ENCODE measurements around the gene CCDC171.

The CCDC171 gene

DNA sequence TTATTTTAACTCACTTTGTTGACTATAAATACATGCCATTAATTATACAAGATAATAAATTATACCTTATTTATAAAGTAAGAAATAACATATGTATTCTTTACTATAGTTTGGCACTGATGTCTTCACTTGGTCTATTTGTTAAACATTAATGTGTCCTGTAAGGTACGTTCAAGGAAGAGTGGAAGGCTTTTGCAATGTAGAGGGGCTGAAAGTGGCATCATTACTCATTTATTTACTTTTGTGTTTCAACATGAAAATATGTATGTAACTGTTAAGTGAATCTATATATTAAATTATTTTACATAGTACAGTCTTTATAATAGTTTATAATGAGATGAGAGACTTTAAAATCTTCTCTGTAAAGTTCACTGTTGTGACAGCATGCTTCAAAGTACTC is 348.7 kb downstream of the CCDC171 start:
- no peak for DNase-seq

DNA sequence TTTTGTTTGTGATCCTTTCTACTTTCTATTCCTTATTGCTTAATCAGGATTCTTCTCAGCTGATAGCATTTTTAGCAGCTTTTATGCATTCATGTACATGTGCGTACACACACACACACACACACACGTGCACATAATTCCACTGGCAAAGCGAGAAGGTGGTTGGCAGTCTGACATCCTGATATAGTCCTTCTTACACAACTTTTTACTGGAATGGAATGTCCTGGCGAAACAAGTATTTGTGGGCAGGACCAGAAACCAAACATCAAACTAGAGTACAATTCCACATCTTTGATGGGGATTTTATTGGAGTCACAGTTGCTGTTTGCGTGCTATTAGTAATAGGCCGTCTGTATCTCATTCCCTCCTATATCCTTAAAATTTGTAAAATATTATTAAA is 356.5 kb downstream of the CCDC171 start:
- no peak for DNase-seq

DNA sequence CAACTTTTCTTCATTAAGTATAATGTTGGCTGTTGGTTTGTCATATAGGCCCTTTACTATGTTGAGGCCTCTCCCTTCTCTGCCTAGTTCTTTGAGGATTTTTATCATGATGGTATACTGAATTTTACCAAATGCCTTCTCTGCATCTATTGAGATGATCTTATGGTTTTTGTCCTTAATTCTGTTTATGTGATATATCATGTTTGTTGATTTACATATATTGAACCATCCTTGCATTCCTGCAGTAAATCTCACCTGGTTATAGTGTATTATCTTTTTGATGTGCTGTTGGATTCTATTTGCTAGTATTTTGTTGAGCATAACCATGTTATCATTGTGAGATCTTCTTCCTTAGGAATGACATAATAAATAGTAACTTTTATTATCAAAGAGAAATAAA is 362.9 kb downstream of the CCDC171 start:
- no peak for DNase-seq

DNA sequence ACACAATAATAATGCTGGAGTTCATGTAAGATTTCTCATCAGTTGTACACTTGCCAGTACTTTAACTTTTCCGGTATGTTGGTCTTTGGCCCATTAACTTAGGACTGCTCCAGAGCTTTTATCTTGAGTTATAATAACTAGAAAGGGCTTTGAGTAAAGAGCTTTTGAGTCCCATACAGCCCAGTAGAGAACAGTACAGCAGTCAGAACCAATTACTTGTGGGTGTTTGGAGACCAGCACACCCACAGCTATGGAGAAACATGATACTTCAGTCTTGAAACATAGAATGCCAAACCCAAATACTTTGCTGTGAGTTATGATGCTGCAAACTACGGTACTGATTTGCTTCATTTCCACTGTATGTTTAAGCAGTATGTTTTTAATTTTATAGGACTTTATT is 374.3 kb downstream of the CCDC171 start:
- DNase-seq, result no peak

DNA sequence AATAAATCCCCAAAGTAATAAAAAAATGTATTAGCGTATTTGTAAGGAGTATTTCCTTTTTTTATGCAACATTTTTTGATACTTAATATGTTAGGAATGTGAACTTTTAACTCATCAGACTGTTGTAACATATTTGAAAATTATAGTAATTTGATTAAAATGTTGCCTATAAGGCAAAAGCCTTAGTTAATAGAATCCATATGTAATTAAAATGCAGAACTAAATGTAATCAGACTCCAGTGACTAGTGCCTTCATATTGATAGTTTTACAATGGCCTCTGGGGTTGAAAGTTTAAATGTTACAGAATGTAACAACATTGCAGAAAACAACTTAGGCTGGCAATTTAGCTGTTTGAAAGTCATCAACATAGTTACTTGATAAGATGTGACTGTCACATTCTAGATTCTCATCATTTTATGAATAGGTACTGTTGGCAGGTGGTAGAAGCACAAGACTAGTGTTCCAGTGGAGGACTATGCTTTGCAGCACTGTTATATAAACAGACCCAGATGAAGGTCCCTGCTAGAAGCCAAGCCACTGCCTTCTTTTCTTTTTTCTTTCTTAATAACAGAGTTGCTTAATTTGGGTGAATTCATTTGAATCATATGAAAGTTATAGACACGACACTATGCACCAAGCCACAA is 382.9 kb downstream of the CCDC171 start:
- DNase-seq, result no peak

DNA sequence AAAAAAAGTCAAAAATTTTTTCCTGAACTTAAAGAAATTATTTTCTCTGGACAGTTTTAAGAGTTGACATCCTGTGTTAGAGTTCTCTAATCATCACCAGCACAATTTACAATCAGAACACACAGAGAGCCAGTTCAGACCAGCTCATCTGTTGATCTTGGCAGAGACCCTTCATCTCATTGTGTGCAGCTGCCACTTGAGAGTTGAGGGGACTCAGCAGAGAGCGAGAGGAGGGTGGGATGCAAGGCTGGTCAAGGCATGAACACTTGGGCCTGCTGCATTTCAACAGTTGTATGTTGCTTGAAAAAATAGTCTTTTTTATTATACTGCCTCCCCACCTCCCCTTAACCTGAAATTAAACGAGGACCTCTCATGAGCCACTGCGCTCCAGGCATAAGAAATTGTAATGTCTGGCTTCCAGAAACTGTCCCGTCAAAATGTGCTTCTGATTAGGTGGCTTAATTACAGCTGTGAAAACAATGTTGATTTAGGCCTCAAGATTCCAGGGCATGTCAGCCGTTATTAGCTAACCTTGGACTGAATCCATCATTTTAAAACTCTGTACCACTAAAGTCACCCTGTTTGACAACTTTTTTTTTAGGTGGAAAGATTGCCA is 383.6 kb downstream of the CCDC171 start:
- no peak for DNase-seq

DNA sequence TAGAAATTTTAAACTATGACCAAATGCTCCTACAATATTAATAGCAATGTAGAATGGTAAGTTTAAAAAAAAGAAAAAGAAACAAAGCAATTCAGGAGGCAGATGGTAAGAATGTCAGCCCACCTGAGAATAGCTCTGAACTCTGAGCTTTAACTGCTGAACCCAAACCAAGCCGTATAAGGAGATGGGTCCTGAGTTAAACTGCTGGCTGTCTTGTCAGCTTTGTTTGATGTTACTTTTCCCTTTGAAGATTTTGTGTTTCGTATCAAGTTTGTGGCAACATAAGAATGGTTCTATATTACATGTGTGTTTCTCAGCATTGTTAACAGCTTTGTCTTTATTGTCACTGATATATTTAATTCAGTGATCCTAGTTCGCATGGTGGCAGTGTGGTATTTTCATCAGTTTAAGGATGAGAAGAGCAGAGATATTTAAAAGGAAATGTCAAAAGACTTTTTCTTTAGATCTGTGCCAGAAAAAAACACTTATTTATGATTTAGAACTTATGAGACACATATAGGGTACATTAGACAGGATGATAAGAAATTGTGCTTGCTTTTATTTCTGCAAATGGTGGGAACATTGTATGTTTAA is 390.1 kb downstream of the CCDC171 start:
- DNase-seq, result no peak

DNA sequence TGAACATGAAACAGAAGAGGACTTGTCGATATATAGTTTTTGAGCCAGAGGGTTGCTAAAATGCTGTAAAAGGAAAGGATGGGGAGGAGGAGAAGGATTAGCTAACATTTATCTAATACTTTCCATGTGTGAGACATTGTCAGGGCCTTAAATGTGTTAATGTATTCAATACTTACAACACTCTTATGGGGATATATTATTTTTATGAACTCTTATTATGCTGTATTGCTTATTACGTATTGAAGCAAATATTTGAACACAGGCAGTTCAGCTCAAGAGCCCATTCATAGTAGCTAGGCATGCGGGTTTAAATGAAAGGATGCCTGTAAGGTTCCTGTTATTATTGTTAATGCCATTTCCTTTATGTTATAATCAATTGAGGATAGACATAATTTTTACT is 391.5 kb downstream of the CCDC171 start:
- no peak for DNase-seq

DNA sequence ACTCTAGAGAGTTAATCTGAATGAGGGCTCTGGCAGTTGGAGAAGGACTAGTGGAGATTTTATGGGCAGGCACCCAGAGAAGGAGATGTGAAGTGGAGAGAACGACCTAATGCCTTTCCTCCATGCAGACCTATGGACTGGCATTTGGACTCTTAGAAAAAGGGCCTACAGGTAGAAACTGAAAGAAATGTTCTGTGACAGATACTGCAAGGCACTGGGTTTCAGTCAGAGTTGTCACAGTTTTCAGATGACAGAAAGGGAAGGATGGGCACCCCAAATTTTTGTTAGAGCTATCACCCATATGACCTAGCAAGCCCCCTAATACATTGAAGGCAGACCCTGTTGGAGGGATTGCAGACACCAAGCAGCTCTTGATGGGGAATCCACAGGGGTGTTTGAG is 406.8 kb downstream of the CCDC171 start:
- DNase-seq, result no peak

DNA sequence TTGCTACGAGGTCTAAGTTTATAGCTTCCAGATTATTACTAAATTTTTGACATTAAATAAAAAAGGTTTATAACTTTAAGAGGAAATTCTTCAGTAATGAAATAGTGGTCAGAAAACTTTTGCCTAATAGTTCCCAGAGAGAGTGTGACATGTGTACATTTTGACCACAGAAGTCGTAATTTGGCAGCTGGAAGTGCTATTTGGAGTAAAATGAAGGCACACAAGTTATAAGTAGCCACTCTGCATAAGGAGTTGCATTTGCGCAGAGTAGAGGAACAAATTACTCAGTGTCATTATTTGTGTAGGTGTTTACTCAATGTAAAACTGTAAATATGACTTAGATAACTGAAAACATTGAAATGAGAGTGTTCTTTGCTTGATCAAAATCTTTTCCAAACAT is 408.4 kb downstream of the CCDC171 start:
- no peak for DNase-seq

DNA sequence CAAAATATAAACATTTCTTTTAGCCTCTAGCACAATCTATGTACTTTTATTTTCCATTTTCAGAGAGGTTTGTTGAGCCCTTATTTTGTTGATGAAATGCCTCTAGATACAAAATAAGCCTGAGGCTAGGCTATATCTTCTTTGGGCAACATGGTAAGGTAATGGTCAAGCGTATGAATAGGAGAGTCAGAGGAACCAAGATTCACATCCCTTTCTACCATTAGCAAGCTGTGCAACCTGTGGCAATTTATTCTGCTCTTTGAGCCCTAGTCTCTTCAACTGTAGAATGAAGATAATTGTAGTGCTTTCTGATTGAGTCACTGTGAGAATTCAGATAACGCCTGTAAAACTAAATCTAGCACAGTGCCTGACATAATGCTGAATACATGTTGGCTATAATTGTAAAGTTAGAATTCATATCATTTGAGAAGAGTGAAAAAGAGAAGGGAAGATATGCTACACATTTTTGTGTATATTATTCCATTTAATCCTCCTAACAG is 412.5 kb downstream of the CCDC171 start:
- no peak for DNase-seq

DNA sequence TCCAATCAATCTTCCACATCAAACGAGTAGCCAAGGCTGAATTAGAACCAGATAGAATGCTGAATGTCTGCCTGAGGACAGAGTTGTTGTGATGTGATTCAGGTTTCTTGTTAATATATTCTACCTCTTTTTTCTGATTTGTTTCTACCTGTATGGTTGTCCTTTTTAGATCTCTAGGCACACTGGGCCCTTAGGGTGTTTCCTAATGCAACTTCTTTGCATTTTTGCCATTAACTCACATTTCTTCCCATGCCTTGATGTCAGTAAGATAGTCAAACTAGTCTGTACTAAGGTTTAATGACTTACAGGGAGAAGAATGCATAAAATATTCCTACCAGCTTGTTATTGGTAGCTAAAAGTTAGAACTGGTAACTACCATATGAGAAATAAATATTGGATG is 413.6 kb downstream of the CCDC171 start:
- no peak for DNase-seq

DNA sequence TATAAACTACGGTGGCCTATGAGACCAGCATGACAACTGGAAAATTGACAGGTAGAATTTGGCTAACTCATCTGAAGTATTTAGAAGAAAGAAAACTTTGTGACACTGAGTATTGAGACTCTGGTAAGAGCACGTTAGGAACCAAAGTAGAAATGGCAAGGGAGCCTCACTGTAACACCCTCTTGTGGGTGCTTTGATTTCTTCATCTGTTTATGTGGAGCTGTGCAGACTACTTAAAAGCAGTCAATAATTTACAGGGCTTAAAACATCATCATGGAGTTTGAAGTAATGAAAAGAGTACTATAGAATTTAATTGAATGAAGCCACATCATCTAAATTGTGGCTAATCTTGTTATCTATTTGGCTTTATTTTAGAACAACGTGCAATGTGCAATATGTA is 414.2 kb downstream of the CCDC171 start:
- DNase-seq, result no peak

DNA sequence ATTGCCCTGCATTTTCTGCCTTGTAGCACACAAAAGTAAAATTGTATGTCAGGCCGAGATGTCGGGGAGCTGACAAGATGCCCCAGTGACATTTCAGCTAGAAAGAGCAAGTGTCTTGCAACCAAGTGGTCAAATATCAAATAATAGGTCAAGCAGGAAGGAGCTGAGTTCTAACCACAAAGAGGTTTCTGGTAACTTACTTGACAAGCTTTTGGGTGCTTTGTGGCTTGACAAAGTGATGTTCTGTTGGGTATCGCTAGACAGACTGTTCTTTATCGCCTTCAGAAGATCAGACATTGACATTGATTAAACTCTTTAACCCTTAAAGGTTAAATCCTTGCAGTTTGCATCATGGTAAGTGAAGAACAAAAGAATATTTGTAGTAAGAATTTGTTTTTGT is 419.9 kb downstream of the CCDC171 start:
- no peak for DNase-seq

DNA sequence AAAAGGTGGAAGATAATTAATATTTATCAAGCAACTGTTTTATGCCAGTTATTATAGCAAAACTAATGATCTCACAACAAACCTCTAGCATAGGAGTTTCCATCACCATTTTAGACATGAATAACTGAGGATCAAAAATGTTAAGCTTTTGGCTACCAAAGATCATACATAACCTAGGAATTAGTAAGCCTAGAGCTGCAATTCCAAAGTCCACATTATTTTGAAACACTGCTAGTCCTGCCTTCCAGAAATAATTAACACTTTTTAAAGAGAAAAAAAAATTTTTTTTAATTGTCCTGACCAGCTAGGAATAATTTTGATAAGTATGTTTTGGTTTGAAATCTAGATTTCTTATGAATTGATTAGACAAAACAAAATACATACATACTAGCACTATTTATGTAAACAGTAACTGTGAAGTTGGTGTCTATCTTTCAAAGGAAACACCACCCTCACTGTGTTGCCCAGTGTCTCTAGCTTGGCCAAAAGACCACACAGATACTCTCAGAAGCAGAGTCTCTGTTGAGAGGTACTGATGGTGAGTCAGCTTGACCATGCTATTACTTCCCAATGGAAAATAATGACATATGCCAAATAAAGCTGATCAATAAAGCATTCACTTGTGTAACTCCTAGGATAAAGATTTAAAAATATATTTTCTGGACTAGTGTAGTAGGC is 422.4 kb downstream of the CCDC171 start:
- DNase-seq, result no peak

DNA sequence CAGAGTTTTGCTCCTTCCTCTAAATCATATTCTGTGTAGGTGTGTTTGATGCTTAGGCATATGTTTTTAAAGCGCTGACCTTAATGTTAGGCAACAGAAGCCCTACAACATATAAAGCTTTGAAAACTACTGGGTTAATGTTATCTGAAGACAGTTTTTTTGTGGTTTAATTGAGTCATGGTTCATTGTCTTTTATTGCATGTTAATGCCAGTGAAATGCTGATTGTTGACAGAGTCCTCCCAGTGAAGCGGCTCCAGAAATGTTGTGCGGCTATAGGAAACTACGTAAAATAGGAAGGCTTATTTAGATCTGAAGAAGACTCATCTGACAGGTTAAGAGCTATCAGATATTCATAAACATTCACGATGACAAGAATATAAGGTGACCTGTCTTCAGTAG is 424.6 kb downstream of the CCDC171 start:
- no peak for DNase-seq

DNA sequence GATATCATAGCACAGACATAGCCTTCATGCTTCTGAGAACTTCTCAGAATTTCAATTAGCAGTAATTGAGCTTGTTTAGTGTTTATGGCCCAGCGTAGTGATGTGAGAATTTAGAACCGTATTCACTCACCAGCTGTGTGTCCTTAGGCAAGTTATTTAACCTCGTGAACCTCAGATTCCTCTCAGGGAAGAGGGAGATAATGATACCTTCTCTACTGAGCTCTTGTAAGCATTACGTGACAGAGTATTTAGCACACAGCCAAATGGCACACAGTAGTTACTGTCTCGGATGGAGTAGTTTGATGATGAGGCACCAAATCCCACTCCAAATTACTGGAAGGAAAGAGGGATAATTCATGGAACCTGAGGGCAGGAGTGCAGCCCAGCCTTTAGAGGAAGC is 429.3 kb downstream of the CCDC171 start:
- no peak for DNase-seq

DNA sequence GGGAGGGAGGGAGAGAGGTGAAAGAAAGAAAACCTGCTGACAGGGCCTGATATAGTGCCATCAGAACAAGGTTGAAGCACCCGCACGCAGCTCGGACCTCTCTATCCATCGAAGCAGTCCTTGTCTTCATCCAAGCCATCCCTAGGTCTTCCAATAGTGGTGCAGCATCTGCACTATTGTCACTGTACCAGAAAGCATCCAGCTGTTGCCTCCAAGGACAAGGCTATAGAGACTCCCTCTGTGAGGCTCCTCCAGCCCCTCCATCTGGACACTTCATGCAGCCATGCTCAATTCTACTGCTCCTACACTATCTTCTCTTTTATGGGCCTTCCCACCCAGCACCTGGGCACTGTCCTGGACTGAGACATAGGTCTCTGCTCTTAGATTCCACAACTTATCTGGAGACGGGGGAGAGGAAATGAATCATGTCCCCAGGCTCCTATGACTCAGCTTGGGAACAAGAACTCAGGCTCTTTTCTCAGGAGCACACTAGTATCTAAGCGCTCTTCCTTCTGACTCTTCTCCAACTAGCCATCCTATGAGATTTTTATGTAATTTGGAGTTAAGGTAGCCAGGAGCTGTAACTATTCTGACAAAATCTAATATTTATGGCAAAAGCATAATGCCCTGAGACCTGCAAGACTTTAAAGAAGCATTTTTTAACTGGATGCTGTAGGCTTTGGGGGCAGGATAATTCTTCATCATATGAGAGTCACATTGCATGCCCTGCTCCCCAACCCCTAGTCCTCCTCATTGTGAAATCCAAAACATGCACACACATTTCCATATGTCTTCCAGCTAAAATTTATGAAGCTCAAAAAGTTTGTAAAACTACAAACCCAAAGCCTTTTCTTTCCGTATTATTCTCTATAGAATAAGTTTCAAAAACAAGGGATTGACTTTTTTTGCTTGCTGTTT is 446.8 kb downstream of the CCDC171 start:
- no peak for DNase-seq

DNA sequence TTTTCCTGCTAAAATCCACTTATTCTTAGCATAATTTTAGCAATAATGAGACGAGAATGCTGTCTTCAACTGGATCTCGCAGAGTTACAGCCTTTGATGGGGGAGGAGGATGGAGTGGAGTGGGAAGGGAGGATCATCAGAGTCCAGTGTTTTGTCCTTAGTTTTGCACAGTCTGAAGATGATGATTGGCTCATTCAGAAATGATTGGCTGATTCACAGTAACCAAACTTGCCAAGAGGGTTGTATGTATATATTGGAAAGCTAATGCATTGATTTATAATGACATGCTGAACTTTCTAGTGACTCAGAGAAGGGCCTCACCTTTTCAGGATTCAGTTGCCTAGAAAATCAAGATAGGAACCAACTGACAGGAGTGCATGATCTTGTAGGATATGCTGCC is 448.0 kb downstream of the CCDC171 start:
- no peak for DNase-seq

DNA sequence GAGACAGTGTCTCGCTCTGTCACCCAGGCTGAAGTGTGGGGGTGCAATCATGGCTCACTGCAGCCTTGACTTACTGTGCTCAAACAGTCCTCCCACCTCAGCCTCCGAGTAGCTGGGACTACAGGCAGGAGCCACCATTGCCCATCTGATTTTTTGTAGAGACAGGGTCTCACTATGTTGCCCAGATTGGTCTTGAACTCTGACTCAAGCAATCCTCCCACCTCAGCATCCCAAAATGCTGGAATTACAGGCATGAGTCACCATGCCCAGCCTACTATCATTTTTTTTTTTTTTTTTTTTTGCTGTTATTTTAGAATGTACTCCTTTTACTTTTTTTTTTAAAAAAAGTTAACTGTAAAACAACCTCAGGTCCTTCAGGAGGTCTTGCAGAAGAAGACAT is 449.0 kb downstream of the CCDC171 start:
- no peak for DNase-seq

DNA sequence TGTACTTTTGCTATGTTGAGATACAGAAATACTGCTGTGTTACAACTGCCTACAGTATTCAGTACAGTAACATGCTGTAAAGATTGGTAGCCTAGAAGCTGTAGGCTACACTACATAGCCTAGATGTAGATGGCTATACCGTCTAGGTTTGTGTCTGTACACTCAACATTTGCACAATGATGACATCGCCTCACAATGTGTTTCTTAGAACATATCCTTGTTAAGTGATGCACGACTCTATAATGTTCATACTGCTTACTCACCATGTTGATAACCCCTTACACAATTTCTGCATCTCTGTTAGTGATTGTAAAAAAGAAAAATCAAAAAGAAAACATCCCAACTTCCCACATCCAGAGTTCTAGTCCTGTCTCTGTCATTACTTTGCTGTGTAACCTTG is 450.0 kb downstream of the CCDC171 start:
- DNase-seq, result no peak

DNA sequence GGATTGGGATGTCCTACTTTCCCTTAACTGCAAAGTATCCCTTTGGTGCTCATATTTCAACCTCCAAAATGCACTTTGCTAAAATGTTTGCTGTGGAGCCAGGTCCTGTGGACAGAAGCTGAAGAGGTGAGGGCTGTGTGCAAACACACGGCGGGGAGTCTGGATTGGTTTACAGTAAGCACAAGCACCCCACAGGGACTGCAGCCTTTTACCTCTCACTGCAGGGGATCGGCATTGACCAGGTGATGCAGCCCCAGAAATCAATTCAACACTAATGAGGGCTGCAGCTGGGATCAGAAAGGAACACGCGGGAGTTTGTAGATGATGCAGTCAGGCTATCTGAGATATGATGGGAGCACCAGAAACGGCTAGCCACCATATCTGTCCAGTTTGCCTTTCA is 450.9 kb downstream of the CCDC171 start:
- peak; percentile 12 for DNase-seq

DNA sequence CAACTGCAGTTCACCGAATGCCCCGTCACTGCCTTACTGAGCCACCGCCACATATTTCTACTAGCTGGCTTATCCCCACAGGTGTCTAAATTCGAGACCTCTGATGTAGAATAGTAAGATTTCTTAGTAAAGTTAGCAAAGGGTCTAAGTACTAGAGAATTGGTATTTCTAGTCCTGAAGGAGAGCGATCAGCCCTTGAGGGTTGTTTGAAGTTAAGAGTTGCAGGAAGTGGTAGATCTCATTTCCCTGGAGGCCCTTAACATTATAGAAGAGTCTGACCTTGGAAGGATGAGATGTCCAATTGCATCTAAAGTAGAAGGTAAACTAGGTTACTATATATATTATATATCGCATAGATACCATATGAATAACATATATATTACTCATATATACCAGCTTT is 451.8 kb downstream of the CCDC171 start:
- DNase-seq, result no peak
